Measurements from ENCODE around the gene ZDHHC11B.
"Not testable (repeated sequence)": the region's sequence is repeated elsewhere in the genome, so short reads cannot be mapped to it uniquely, and the experiment has no call there.

- not testable (repeated sequence) for TF ChIP-seq POLR2AphosphoS5, POLR2A (IDR thresholded peaks at IDR 0.05)
Measured at GRCh38 chr5:696753-697702, 87.5 kb downstream of the ZDHHC11B start.

All from prostate gland (tissue), 1 donor.